ENCODE results near the gene HNRNPA2B1.
"Not testable (repeated sequence)": the region's sequence is repeated elsewhere in the genome, so short reads cannot be mapped to it uniquely, and the experiment has no call there.

Gene HNRNPA2B1

GRCh38 chr7:26192485-26193087 lies 8.0 kb downstream of the HNRNPA2B1 start:
- H3K27ac Mint-ChIP-seq, result peak overlapping the region; percentile 96
- no peaks in the 10 kb centered on the region for H3K9me3 Mint-ChIP-seq
- no peak for DNase-seq
- no peaks in the 10 kb centered on the region for H3K27me3 Mint-ChIP-seq
- H3K4me3 Mint-ChIP-seq, result peak overlapping the region; percentile 100
- peaks cover 92% of the 10 kb centered on the region for H3K4me1 Mint-ChIP-seq (ENCODE audit: low read depth)
- peaks cover 100% of the 10 kb centered on the region for H3K36me3 Mint-ChIP-seq (ENCODE audit: low read depth)

- H3K4me3 Mint-ChIP-seq, result peak overlapping the region; percentile 100
- peaks cover 100% of the 10 kb centered on the region for H3K36me3 Mint-ChIP-seq (ENCODE audit: low read depth)
- H3K4me1 Mint-ChIP-seq (ENCODE audit: low read depth), result peaks cover 93% of the 10 kb centered on the region
- H3K27me3 Mint-ChIP-seq, result no peaks in the 10 kb centered on the region
- no peak for DNase-seq
- peak overlapping the region; percentile 96 for H3K27ac Mint-ChIP-seq
- H3K9me3 Mint-ChIP-seq, result no peaks in the 10 kb centered on the region
Observed at GRCh38 chr7:26191974-26192479, 8.5 kb downstream of the HNRNPA2B1 start.

GRCh38 chr7:26191233-26191973 lies 9.1 kb downstream of the HNRNPA2B1 start:
- H3K4me3 Mint-ChIP-seq, result peak overlapping the region; percentile 100
- no peaks in the 10 kb centered on the region for H3K27me3 Mint-ChIP-seq
- H3K36me3 Mint-ChIP-seq (ENCODE audit: low read depth), result peaks cover 100% of the 10 kb centered on the region
- peaks cover 93% of the 10 kb centered on the region for H3K4me1 Mint-ChIP-seq (ENCODE audit: low read depth)
- H3K27ac Mint-ChIP-seq, result peak overlapping the region; percentile 96
- no peaks in the 10 kb centered on the region for H3K9me3 Mint-ChIP-seq
- DNase-seq, result no peak

DNA sequence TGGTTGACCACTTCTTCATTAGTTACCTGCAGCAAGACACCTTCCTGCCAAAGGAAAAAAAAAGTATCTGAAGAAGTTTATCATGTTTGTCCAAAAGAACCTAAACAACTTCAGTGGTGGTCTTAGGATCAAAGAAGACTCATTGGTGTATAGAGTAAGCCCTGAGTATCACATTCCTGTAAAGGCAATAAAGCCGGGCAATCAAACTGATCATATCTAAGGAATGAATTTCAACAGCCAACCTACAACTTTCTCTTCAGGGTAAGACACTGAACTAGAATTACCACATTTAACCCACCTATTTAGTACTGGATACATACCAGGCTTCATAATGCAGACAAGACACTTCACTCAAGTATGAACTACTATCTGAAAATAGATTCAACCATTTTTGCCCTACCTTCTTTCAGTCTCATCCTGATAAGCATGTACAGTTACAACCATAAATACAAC lies 10.1 kb downstream of the HNRNPA2B1 start:
- no peak for DNase-seq
- Mint-ChIP-seq H3K9me3 (no peaks in the 10 kb centered on the region), H3K36me3 (ENCODE audit: low read depth) (peaks cover 96% of the 10 kb centered on the region), H3K4me3 (peak overlapping the region; percentile 51), H3K4me1 (ENCODE audit: low read depth) (peaks cover 92% of the 10 kb centered on the region), H3K27ac (peak overlapping the region; percentile 89), H3K27me3 (no peaks in the 10 kb centered on the region)

DNA sequence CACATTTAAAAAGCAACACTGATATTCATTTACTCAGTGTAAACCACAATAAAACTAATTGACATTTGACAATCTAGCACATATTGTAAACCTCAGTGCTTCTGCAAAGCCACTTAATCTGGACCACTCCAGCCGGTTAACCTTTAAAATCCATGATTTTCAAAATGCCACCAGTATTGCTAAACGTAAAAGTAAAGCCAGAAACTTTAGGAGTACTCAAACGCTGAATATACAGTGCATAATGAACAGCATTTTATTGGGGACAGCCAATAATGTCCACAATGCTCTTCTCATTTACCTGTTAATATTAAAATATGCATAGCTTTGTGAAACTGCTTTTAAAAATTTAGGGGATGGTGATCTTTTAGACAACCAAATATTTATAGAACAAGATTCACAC lies 10.8 kb downstream of the HNRNPA2B1 start:
- H3K36me3 Mint-ChIP-seq (ENCODE audit: low read depth), result peaks cover 96% of the 10 kb centered on the region
- H3K27me3 Mint-ChIP-seq, result no peaks in the 10 kb centered on the region
- H3K27ac Mint-ChIP-seq, result peak overlapping the region; percentile 92
- no peak for DNase-seq
- H3K4me1 Mint-ChIP-seq (ENCODE audit: low read depth), result peaks cover 95% of the 10 kb centered on the region
- no peaks in the 10 kb centered on the region for H3K9me3 Mint-ChIP-seq
- H3K4me3 Mint-ChIP-seq, result peak overlapping the region; percentile 23

- Mint-ChIP-seq H3K36me3 (ENCODE audit: low read depth) (peaks cover 96% of the 10 kb centered on the region), H3K9me3 (no peaks in the 10 kb centered on the region), H3K4me3 (peak overlapping the region; percentile 23), H3K27me3 (no peaks in the 10 kb centered on the region), H3K4me1 (ENCODE audit: low read depth) (peaks cover 95% of the 10 kb centered on the region), H3K27ac (peak overlapping the region; percentile 92)
- DNase-seq, result no peak
Observed at GRCh38 chr7:26188957-26189541, 11.5 kb downstream of the HNRNPA2B1 start.

DNA sequence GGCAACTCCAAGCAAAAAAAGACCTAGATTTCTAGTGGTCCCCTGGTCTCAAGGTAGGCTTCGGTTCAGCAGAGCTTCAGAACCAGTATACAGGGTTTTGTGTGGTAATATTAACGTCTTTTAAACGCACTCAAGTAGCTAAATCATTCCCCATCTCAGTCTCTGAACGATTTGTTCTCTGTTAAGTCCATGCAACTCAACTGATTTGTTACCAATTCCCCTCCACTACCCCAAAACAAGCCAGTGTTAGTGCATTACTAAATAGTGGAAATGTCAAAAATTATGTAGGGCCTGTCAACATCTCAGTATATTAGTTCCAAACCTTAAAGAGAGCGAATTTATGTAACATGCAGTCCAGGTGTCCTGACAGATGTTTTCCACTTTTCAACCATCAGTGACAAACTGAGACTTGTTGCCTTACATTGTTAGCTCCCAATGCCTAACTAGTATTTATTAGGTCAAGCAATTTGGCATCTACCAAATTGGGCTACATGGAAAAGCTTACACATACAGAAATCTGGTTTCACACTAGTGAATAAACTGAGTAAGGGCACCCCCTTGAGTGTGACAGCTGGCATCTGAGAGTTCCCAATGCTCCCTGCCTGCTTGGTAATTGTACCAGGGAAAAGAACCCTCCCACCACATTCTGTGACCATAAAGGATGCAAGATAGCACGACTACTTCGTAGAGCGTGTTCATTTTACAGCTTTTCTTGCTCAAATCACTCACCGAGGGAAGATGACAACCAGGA lies 12.2 kb downstream of the HNRNPA2B1 start:
- Mint-ChIP-seq H3K27me3 (no peaks in the 10 kb centered on the region), H3K4me3 (peak overlapping the region; percentile 50), H3K36me3 (ENCODE audit: low read depth) (peaks cover 96% of the 10 kb centered on the region), H3K27ac (peak overlapping the region; percentile 92), H3K9me3 (no peaks in the 10 kb centered on the region), H3K4me1 (ENCODE audit: low read depth) (peaks cover 94% of the 10 kb centered on the region)
- no peak for DNase-seq

DNA sequence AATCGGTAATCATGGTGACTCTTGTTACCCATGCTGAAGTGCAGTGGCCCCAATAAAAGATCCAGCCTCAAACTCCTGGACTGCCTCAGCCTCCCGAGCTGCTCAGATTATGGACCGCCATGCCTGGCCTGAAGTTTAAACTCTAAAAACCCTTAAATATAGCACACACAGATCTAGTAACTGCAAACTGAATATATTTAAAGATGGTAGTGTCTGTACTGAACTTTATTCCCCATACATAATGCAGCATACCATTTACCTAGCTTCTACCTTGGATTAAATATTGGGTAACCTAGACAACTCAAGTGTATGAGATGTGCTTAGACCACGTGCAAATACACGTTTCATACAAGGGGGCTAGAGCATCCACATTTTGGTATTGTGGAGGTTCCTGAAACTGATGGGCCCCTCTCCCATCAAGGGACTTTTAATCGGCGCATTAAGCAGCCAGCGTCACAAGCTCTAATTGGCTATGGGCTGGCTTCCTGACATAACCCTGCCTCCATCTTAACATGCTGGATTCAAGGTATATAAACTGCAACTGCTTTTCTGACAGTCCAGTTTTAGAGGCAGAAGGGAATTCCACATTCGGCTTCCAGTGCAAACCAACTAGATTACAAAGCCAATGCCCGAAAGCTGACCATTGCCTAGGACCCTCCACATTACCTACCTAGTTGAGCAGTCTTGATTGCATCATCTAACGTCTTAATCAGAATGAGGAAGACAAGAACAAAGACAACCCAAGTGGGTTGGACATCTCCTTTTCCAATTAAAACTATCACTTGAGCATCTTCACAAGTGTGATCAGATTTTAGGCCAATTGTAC lies 13.0 kb downstream of the HNRNPA2B1 start:
- Mint-ChIP-seq H3K4me3 (peak overlapping the region; percentile 50), H3K27ac (peak overlapping the region; percentile 92), H3K36me3 (ENCODE audit: low read depth) (peaks cover 93% of the 10 kb centered on the region), H3K4me1 (ENCODE audit: low read depth) (peaks cover 86% of the 10 kb centered on the region), H3K27me3 (no peaks in the 10 kb centered on the region), H3K9me3 (no peaks in the 10 kb centered on the region)
- no peak for DNase-seq

DNA sequence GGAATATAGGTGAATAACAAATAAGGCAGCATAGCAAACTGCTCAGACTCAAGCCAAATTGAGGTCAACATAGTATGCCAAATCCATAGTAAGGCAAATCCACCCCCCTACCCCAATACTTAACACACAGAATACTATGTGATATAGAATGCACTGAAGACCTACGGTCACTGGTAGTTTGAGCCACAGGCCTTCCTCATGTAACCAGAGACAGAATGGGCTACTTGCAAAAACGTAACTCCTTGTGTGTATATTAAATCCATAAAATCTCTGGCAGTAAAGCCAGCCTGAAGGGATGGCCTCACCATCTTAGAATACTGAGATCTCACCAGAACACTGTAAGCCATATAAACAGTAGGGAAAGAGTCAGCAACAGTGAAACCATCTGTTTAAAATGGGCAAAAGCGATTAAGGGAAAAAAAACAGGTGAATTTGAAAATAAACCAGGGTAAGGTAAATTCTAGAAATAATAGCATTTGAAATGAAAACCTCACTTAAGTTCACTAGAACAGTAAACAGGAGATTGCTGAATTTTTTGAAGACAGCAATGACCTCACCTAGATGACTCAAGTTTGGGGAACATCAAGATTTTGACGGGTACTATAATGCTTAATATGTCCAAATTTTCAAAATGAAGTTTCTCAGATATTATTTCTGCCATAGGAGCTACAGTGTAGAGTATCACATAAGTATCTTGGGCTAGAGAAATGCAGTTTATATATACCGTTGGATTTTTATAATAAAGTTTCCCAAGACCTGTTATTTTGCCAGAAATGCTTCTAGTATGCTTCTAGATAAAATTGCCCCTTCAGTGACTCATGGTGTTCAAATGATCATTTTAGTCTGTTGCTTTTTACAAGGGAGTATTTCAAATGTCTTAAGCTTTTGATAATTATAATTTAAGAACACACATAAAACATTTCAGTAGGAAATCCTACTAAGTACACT lies 13.9 kb downstream of the HNRNPA2B1 start:
- Mint-ChIP-seq H3K4me1 (ENCODE audit: low read depth) (peaks cover 86% of the 10 kb centered on the region), H3K4me3 (peak overlapping the region; percentile 50), H3K36me3 (ENCODE audit: low read depth) (peaks cover 93% of the 10 kb centered on the region), H3K9me3 (no peaks in the 10 kb centered on the region), H3K27ac (peak overlapping the region; percentile 92), H3K27me3 (no peaks in the 10 kb centered on the region)
- DNase-seq, result no peak

- Mint-ChIP-seq H3K36me3 (ENCODE audit: low read depth) (peaks cover 93% of the 10 kb centered on the region), H3K4me1 (ENCODE audit: low read depth) (peaks cover 85% of the 10 kb centered on the region), H3K27ac (peak overlapping the region; percentile 90), H3K27me3 (no peaks in the 10 kb centered on the region), H3K9me3 (no peaks in the 10 kb centered on the region), H3K4me3 (no peak overlapping the region)
- DNase-seq, result no peak
Observed at GRCh38 chr7:26185844-26186180, 14.7 kb downstream of the HNRNPA2B1 start.

- Mint-ChIP-seq H3K9me3 (no peaks in the 10 kb centered on the region), H3K27me3 (no peaks in the 10 kb centered on the region), H3K27ac (peak overlapping the region; percentile 90), H3K4me1 (ENCODE audit: low read depth) (peaks cover 84% of the 10 kb centered on the region), H3K4me3 (peak overlapping the region; percentile 1), H3K36me3 (ENCODE audit: low read depth) (peaks cover 93% of the 10 kb centered on the region)
- no peak for DNase-seq
Observed at GRCh38 chr7:26185131-26185843, 15.3 kb downstream of the HNRNPA2B1 start.

- H3K4me3 Mint-ChIP-seq, result peak overlapping the region; percentile 1
- not testable (repeated sequence) for DNase-seq, H3K9me3 Mint-ChIP-seq, H3K27me3 Mint-ChIP-seq
- H3K4me1 Mint-ChIP-seq (ENCODE audit: low read depth), result peaks cover 83% of the 10 kb centered on the region
- peaks cover 93% of the 10 kb centered on the region for H3K36me3 Mint-ChIP-seq (ENCODE audit: low read depth)
- peak overlapping the region; percentile 90 for H3K27ac Mint-ChIP-seq
Observed at GRCh38 chr7:26184281-26185101, 16.1 kb downstream of the HNRNPA2B1 start.
